Mesendoderm (in vitro differentiated cells): ENCODE measurements around the gene SPEF2. TPM values are rescaled to one million over a fixed set of nuclear protein-coding genes. Genes with fewer than 3 reads are reported as not detected.

ENCODE experiments used
- small RNA-seq: library from polyadenylated mRNA; stranded (forward); fragments of <200 nt; extraction: miRNeasy Mini kit (QIAGEN cat#:217004); gene quantifications from one replicate; pipeline ENCODE3, GENCODE V24; 2013; ENCODE audit not compliant: insufficient read depth

Gene SPEF2

Small RNA genes within 50 kb of the gene (small RNA-seq; reads per million reads assigned to genes)
- gene RNU7-130P = not detected
